ENCODE measurements around the gene USF1. TPM values are rescaled to one million over a fixed set of nuclear protein-coding genes. Genes with fewer than 3 reads are reported as not detected.
"Not testable (repeated sequence)": the region's sequence is repeated elsewhere in the genome, so short reads cannot be mapped to it uniquely, and the experiment has no call there.

Gene USF1
- total and polyA plus RNA-seq, 9 of the 15 experiments (the other 6 are each of a cell fraction or from before 2014, with no cell fraction given), result 7.4 to 60.2 (median 54.2) TPM

DNA sequence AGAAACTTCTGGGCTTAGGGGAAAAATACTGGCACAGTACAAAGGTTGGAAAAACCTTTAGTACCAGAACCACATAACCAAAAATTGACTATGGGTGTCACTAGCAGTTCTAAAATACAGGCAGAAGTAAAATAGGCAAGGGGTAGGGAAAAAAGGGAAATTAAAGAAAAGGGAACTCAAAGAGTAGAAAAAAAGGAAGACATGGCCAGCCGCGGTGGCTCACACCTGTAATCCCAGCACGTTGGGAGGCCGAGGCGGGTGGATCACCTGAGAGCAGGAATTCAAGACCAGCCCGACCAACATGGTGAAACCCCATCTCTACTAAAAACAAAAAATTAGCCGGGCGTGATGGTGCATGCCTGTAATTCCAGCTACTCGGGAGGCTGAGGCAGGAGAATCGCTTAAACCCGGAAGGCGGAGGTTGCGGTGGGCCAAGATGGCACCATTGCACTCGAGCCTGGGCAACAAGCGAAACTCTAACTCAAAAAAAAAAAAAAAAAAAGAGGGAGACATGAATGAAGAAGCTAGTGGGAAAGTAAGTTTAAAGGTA, 26.6 kb downstream of the USF1 start:
- BruUV-seq (replicated peaks); CTCF ChIA-PET (ENCODE audit: low intra/inter-chr PET ratio); DNase-seq (ENCODE audit: extremely low read depth in 1 of 4, low spot score in 3 of 4); intact Hi-C loops (cut with micrococcal nuclease); FAIRE-seq; H3K36me3 ChIP-seq (ENCODE audit: control insufficient read depth, insufficient read depth, low read length); in situ Hi-C loops (cut with MboI); H3K9me3 ChIP-seq (replicated peaks; ENCODE audit: control insufficient read depth, insufficient read depth, low read depth, low read length); H2AFZ ChIP-seq (ENCODE audit: low read depth, low read length); H3K27me3 ChIP-seq (ENCODE audit: control insufficient read depth in 2 of 2, insufficient read depth in 2 of 2, low read length in 2 of 2); H3K9me1 ChIP-seq (ENCODE audit: control insufficient read depth, insufficient read depth, low read length); H4K20me1 ChIP-seq (replicated peaks; ENCODE audit: control insufficient read depth, insufficient read depth, low read length); ATAC-seq: not testable (repeated sequence)
- peaks cover 60% of the 10 kb centered on the region for H3K79me2 ChIP-seq (ENCODE audit: control insufficient read depth, insufficient read depth, low read length)
- WGBS (ENCODE audit: insufficient coverage, low coverage, missing lambda C conversion rate), result 28% methylated on average over 8 of the region's 15 CpGs
- H3K4me1 ChIP-seq (replicated peaks in 1 of 2; ENCODE audit: control insufficient read depth in 2 of 2, insufficient read depth in 2 of 2, low read length in 2 of 2), result peaks cover 27 to 39% of the 10 kb centered on the region in 2 experiments
- H3K4me2 ChIP-seq (ENCODE audit: insufficient read depth, low read length), result peak overlapping the region; percentile 97
- POLR2A ChIA-PET, result interaction anchor here (0.6 to 3.9 kb wide), 8 partner anchors 7 to 142 kb away, joined by 3 to 19 read pairs (median 4); partner anchors contain the start of gene DEDD
- peak overlapping the region; percentile 96 for H3K27ac ChIP-seq (ENCODE audit: extremely low read depth, low read depth, low read length)
- peak overlapping the region; percentile 87 for H3K4me3 ChIP-seq
- 0 out of 2 replicates have a peak, but pooled peaks have one; percentile 20 for TF ChIP-seq NCOA6 (IDR thresholded peaks at IDR 0.05)
- 0 out of 2 replicates have a peak, but pooled peaks have one; percentile 14 for TF ChIP-seq THRAP3 (IDR thresholded peaks at IDR 0.05; ENCODE audit: borderline replicate concordance)
- peak; percentile 7; the same call in 1 of the 2 replicates for TF ChIP-seq LARP7 (IDR thresholded peaks at IDR 0.05)
- TF ChIP-seq SPI1 (IDR thresholded peaks at IDR 0.05; ENCODE audit: borderline replicate concordance, low read depth, low read length), result peak; percentile 48; the same call in 1 of the 2 replicates
- 0 out of 2 replicates have a peak, but pooled peaks have one; percentile 2 for TF ChIP-seq EP400 (IDR thresholded peaks at IDR 0.05)
- H3K9ac ChIP-seq (ENCODE audit: insufficient read depth in 1 of 2, low read depth in 2 of 2, low read length in 2 of 2), result peak overlapping the region; percentile 85 to 88

DNA sequence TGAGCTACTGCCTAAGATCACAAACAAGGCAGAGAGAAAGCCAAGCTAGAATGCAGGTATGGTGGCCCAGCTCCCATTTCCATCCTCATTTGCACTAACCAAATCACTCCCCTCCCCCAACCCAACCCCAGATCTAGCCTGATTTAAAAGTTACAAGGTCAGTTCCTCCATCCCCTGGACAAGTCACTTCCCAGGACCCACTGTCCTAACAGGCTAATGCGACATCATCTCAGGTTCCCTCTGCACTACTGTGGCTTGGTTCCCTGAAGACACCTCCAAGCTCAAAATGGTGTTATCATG, 27.2 kb downstream of the USF1 start:
- POLR2A ChIA-PET, result interaction anchor here (0.6 to 3.9 kb wide), 8 partner anchors 8 to 378 kb away, joined by 3 to 19 read pairs (median 4); partner anchors contain the start of gene DEDD
- BruUV-seq (replicated peaks), result no TSS peak
- in situ Hi-C loops (cut with MboI) (no loop called here), intact Hi-C loops (cut with micrococcal nuclease) (no loop called here)
- peak overlapping the region; percentile 97 for H3K4me2 ChIP-seq (ENCODE audit: insufficient read depth, low read length)
- H3K36me3 ChIP-seq (ENCODE audit: control insufficient read depth, insufficient read depth, low read length), result 0 out of 3 replicates have a peak, but pooled peaks cover 2% of the 10 kb centered on the region
- H3K9me3 ChIP-seq (replicated peaks; ENCODE audit: control insufficient read depth, insufficient read depth, low read depth, low read length), result no peaks in the 10 kb centered on the region
- peak overlapping the region; percentile 56 for H3K27ac ChIP-seq (ENCODE audit: extremely low read depth, low read depth, low read length)
- 31% methylated on average over 1 of the region's 1 CpG for WGBS (ENCODE audit: insufficient coverage, low coverage, missing lambda C conversion rate)
- H4K20me1 ChIP-seq (replicated peaks; ENCODE audit: control insufficient read depth, insufficient read depth, low read length), result no peaks in the 10 kb centered on the region
- peak overlapping the region; percentile 87 for H3K4me3 ChIP-seq
- DNase-seq (ENCODE audit: extremely low read depth in 1 of 4, low spot score in 3 of 4), result peak in 1 of 4 experiments; percentile 37
- H2AFZ ChIP-seq (ENCODE audit: low read depth, low read length), result no peak overlapping the region
- peaks cover 3% of the 10 kb centered on the region for H3K9me1 ChIP-seq (ENCODE audit: control insufficient read depth, insufficient read depth, low read length)
- ATAC-seq, result no peak
- FAIRE-seq, result no peak
- H3K4me1 ChIP-seq (replicated peaks in 1 of 2; ENCODE audit: control insufficient read depth in 2 of 2, insufficient read depth in 2 of 2, low read length in 2 of 2), result peaks cover 31 to 42% of the 10 kb centered on the region in 2 experiments
- H3K79me2 ChIP-seq (ENCODE audit: control insufficient read depth, insufficient read depth, low read length), result peaks cover 63% of the 10 kb centered on the region
- no peaks in the 10 kb centered on the region for H3K27me3 ChIP-seq (ENCODE audit: control insufficient read depth in 2 of 2, insufficient read depth in 2 of 2, low read length in 2 of 2)
- H3K9ac ChIP-seq (ENCODE audit: insufficient read depth in 1 of 2, low read depth in 2 of 2, low read length in 2 of 2), result peak overlapping the region; percentile 38 to 88; a peak in 3 of 4 replicates
- CTCF ChIA-PET (ENCODE audit: low intra/inter-chr PET ratio), result no interaction called here
- TF ChIP-seq ZSCAN32 (CRISPR knock-in tag; IDR thresholded peaks at IDR 0.05), result no peak
- no peak for TF ChIP-seq ATF7 (IDR thresholded peaks at IDR 0.05)
- no peak for TF ChIP-seq ZNF384 (IDR thresholded peaks at IDR 0.05; ENCODE audit: low read depth, low read length)
- TF ChIP-seq NR3C1 (CRISPR knock-in tag; IDR thresholded peaks at IDR 0.05), result no peak
- peak; percentile 49 for TF ChIP-seq WHSC1 (IDR thresholded peaks at IDR 0.05; ENCODE audit: low read length)
